Eye (tissue), 1 donor: ENCODE measurements around the gene NECTIN3.

ENCODE experiments used
- DNase-seq: peaks from one replicate; pipeline ENCODE4 v3.0.0-alpha.2; 2015

The NECTIN3 gene

DNA sequence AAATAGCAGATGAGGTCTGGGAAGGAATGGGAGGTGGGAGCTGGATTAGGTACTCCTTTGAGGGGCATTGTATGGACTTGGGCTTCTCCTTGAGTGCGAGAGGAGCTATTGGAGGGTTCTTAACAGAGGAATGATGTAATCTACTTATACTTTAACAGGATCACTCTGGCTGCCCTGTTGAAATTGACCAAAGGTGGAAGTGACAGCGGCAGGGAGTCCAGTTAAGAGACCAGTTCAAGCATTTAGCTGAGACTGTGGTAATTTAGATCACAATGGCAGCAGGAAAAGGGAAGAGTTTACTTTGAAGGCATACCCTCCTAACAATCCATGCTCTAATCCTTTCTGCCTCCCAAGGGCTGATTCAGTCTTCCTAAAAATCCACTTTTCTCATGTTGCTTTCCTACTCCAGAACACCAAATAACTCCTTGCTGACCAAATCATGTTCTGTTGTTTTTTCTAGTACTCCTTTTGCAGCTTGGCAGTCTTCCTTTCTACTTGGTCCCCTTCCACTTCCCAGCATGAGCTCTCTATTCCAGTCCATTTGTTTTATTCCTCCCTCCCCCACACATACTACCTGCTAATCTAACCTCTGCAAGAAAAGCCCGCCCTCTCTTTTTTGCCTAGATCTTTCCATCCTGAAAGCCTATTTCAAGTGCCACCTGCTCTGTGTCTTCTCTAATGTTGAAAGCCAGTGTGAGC lies 139.4 kb downstream of the NECTIN3 start:
- no peak for DNase-seq

DNA sequence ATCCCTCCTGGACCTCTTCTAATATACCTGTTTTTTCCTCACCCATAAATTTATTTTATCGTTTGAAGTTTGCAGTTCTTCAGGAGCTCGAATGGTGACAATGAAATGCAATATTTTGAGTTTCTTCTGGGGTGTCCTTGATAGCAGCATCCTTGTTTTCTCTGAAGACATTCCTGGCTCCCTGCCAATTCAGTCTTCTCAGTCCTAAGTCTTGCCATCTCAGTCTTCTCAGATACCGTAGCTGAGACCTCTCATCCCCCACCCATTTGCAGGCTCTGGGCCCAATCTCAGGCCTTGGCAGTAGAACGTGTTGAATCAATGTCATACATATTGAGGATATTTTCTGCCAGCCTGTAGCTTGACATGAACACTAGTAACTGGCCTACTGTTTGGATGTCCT lies 140.9 kb downstream of the NECTIN3 start:
- no peak for DNase-seq

DNA sequence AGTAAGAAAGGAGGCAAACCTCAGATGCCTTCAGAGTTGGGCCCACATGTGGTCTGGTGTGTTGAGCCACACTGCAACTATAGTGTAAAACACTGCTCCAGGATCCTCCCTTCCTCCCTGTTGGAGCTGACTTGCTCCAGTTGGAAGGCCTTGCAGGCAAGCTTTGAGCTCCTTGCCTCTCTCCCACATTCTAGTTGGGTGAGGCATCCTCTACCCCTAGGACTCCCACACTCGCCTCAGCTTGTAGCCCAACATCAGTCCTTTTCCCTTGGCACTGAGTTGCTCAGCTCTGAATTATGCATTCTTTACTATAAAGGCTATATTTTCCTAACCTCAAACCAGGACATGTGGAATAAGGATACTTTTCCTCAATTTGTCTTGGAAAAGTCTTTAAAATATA lies 143.9 kb downstream of the NECTIN3 start:
- no peak for DNase-seq

DNA sequence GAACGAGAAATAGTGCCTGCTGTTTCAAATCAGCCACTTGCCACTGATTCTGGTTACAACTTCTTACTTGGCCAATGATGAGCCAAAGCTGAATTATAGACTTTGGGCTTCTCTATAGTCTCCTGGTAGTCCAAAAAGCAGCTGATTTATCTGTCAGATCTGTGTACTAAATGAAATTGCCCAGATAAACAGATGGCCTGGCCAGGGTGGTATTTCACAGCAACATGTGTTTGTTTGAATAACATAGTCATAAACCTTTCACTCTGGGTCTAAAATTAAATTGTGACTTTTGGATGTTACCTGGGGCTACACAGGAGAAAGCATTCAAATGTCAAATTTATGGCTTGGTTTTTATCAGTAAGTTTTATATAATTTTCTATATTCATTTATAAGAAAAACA lies 147.0 kb downstream of the NECTIN3 start:
- DNase-seq: no peak

DNA sequence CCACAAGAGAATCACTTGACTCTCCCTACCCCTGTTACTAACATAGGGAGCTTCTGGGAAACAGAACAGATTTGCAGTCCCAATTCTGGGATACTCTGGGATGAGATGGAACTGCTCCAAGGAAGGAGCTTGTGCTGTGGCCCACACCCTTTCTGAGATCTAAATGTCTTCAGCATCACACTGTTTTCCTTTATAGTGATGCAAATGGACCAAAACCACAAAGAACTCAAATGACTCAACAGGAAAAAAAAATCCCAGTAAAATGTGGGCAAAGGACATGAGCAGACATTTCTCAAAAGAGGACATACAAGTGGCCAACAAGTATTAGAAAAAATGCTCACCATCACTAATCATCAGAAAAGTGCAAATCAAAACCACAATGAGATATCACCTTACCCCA lies 155.6 kb downstream of the NECTIN3 start:
- no peak for DNase-seq

DNA sequence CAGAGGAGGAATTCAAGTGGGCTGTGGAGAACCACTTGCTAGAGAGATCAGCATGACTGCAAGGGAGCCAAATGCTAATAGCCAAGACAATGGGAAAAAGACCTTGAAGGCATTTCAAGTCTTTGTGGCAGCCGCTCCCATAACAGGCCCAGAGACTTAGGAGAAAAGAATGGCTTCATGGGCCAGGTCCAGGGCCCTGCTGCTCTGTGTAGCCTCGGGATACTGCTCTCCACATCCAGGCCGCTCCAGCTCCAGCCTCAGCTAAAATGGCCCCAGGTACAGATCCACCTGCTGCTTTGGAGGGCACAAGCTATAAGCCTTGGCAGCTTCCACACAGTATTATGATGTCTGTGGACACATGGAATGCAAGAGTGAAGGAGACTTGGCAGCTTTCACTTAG lies 157.7 kb downstream of the NECTIN3 start:
- no peak for DNase-seq

DNA sequence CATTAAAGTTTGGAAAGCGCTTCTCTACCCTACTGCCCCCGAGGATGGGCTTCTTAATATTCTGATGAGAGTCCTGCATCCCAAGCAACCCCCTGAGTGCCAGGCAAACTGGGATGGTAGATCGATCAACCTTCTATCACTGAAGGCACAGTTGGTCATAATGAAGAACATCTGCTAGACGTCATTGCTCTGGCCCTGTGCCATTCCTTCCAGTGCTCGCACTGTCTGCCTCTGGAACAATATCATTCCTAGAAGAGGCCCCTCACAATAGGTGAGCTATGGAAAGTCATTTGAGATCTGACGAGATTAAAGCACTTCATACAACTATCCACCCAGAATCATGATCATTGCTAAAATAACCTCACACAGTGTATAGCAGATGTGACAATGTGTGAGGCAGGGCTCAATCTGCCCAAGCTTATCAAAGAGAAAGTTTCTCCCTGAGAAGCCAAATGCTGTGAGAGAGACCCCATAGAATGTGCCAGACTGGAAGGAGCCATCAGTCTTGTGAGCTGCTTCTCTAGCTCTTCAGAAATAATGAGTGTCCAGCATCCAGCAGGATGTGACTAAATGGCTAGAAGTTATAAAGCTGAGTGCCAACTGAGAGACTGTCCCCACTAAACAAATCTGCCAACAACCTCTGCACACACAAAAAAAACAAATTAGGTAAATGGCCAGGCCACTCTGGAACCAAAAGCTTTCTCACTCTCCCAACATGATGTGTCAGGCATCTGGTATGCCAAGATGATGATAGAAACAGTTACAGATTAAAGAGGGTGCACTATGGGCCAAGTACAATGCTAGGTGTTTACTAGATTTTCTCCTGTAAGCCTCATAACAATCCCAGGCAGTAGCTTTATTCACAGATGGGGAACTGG lies 165.5 kb downstream of the NECTIN3 start:
- DNase-seq: no peak

DNA sequence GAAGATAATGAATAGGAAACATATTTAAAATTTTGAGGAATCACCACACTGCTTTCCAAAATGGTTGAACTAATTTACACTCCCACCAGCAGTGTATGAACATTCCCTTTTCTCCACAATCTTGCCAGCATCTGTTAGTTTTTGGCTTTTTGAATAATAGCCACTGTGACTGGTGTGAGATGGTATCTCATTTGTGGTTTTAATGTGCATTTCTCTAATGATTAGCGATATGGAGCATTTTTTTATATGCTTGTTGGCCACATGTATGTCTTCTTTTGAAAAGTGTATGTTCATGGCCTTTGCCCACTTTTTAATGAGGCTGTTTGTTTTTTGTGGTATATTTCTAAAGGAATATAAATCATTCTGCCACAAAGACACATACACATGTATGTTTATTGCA lies 166.3 kb downstream of the NECTIN3 start:
- no peak for DNase-seq

DNA sequence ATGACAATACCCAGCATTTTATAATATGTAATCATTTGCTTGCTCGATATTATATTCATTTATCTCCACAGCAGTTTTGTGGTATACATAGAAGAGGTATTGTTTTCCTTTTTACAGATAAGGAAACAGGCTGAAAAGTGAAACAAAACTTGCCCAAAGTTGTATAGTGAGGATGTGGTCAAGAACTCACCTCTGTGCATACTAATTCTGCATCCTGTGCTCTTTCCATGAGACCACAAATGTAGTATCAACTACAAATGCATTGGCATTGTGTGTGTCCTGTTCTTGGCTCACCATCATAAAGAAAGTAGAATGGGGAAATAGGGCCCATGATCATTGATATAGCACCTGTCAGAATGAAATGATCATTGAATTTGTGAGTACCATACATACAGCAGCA lies 167.3 kb downstream of the NECTIN3 start:
- DNase-seq: no peak

DNA sequence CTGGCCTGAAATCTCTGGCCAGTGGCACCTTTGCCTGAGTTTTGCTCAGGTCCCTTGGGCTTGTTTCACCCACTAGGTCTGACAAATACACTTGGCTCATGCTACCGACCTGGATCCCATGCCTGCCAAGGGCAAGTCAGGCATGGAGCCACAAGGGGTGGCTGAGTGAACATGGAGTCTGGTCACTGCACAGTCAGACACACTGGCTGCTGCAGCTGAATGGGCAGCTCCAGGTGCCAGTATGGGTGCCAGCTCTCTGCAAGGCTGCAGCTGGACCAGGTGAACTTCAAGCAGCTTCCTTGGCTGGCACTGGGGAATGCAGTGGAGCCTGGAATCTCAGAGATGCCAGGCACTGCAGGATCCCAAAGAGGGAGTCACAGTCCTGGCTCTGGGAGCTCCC lies 170.3 kb downstream of the NECTIN3 start:
- no peak for DNase-seq
